Cerebellar cortex (tissue), 1 donor: ENCODE data around the gene IFIT3.
A peak's percentile ranks its signal among the peaks of the same experiment; 100 is the strongest.

ENCODE experiments used
- DNase-seq: peaks from one replicate; pipeline ENCODE4 v3.0.0-alpha.2; 2015; ENCODE audit warnings: low spot score

Gene IFIT3

DNA sequence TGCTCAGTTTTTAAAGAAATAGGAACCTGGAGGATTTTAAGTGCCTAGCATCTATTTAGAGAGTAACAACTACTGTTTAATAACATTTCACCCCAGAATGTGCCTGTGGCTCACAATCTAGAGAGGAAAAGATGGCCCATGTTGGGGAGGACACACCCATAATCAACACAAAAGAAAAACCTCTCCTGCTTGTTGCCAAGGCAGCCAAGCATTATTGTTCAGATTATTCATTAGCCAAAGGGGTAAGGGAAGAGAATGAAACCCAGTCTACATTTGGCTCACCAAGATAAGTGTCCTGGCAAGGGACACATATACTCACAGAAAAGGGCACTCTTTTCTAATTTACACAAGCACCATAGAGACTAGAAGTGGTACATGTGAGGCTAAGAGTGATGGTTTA lies 32.4 kb downstream of the IFIT3 start:
- no peak for DNase-seq

- no peak for DNase-seq
Observed at GRCh38 chr10:89362929-89363328, 35.1 kb downstream of the IFIT3 start.

- no peak for DNase-seq
Observed at GRCh38 chr10:89363729-89364442, 36.1 kb downstream of the IFIT3 start.

DNA sequence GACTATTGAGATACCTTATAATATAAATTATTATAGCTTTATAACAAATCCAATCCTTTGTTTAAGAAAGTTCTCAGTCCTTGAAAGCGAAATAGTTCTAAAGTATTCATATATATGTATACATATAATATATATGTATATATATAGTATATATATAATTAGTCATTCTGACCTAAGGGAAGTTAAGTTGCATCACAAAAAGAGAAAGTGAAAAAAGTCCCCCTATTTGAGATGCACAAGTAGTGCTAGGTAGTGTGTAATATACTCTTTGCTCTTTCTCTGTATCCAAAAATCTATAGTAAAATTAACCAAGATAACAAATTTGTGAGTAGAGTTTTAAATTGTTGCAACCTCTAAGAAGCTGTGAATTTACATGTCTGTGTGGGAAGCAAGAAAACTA lies 36.7 kb downstream of the IFIT3 start:
- DNase-seq = no peak

DNA sequence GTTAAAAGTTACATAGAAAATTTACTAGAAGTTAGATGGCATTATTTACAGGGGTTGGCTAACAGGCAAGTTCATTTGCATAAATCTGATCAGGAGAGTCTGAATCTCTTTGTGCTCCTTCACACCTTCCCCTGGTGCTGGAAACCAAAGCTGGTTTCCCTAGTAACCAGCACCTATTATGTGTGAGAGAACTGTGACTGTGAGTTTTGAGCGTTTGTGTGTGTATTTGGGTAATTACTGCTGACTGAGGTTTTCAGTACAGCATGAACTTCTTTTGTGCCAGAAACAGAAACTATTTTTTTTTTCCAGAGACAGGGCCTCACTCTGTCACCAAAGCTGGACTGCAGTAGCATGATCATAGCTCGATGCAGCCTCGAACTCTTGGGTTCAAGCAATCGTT lies 39.7 kb downstream of the IFIT3 start:
- DNase-seq = no peak

GRCh38 chr10:89368129-89368528 lies 40.3 kb downstream of the IFIT3 start:
- no peak for DNase-seq

GRCh38 chr10:89369156-89370105 lies 41.6 kb downstream of the IFIT3 start:
- DNase-seq = no peak

DNA sequence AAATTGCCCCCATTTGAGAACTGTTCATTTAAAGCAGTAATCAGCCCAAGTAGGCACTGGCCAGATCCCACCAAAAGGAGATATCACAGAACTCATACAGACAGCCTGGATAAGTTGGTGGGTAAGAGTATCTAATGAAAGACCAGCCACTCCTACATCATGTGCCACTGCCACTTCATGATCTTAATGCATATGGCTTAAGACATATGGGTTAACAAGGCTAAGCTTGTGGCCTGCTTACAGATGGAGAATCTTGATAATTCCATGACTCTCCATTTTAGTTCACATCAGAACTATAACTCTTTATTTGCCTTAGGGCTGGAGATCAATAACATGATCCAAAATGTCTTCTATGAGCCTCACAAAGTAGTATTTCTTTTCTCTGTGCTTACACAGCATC lies 43.3 kb downstream of the IFIT3 start:
- DNase-seq = no peak

DNA sequence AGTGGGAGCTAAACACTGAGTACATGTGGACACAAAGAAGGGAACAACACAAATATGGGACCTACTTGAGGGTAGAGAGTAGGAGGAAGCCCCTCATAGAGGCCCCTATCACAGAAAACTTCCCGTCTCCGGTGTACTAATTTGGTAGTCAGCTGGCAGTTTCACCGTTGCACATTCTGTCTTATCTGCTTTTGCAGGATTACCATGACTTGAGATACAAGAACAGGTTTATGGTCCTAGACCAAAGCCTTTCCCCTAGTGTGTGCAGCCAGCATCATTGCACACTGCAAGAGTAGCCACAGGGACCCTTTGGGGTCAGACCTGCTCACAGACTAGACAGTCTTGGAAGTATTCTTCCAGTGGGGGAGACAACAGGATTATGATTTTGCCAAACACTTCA lies 44.2 kb downstream of the IFIT3 start:
- DNase-seq = no peak

GRCh38 chr10:89373916-89374711 lies 46.3 kb downstream of the IFIT3 start:
- peak; percentile 94 for DNase-seq

DNA sequence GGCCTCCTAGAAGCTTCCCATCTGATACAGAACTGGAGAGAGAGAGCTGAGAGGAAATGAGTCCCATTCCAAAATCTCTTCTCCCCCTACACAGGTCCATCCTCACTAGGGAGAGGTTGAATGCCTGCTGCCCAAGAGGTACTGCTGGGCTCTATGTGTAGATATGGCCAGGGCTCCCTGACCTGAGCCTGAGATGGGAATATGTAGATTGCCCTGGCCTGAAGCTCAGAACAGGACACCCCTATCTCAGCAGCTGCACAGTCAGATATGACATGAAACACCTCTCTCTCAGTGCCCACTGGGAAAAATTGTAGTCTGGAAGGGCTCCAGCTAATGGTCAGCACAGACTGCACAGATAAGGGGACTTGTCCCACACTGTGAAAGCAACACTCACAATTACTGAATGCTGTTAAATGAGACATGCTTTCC lies 46.9 kb downstream of the IFIT3 start:
- DNase-seq = no peak

GRCh38 chr10:89377705-89378637 lies 50.2 kb downstream of the IFIT3 start, which contains the start of gene IFIT1B:
Gene IFIT1B (plus strand): TSS chr10:89378056. CDS start chr10:89378136, 80 bp downstream.
- DNase-seq = no peak

DNA sequence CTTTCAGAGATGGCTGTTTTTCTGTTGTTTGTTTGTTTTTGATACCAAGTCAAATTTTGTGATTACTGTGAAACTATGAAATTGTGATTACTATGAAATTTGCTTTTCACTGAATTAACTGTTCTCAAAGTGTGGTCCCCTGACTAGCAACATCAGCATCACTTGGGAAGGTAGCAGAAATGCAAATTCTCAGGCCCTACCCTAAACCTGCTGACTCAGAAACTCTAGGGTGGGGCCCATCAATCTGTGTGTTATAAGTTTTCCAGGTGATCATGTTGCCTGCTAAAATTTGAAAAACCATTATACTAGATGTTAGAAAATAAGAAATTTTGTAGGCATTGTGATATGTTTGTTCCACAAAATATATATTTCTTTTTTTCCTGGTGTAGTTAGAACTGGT lies 51.3 kb downstream of the IFIT3 start:
- DNase-seq = no peak

GRCh38 chr10:89382757-89383156 lies 55.0 kb downstream of the IFIT3 start:
- DNase-seq = no peak

DNA sequence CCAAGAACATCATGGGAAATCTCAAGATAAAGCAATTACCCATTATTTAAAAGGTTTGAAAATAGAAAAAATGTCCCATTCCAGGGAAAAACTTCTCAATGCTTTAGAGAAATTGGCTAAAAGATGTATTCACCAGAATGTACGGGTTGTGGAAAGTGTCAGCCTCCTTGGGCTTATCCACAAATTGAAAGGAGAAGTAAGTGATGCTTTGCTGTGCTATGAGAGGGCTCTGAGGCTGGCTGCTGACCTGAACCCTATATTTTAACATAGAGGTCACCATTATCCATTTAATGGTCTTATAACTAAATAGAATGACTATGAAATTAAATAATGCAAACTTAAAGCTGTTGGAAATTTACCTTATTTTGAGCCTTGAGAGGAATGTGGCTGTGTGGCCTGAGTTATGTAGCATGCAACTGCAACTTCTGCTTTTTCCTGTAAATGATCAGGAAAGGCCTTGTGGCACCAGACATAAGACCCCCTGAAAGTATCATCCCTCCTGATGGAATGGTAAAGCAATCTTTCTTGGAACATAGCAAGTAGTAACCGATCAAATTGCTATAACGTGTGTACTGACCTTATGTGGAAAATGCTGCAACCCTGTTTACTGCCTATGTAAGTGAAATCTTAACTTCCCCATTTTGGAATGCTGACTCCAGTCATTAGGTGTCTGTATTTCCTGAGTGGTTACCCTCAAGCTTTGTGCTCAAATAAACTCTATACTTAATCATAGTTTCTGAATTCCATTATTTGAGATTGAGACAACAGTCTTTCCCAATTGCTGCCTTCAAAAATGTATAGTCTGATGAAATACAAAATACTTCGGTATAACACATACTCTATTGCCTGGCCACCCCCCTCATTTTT lies 56.9 kb downstream of the IFIT3 start:
- DNase-seq = no peak

GRCh38 chr10:89388806-89389205 lies 61.0 kb downstream of the IFIT3 start:
- no peak for DNase-seq

DNA sequence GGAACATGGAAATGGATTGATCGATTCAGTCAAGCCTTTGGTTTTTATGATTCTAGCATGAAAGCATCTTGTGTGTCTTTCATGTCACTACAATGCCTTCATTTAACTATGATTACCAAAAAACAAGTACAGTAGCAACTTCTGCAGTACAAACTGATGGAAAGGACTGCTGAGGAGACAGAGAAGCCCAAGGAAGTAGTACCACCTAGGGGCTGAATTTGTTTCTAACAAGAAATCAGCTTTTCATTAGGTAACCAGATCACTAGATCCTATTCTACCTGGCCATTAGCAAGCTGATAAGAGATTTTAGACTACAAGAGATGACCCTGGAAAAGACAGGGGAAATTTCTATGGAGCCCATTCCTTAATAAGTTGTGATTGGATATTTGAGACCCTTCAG lies 61.5 kb downstream of the IFIT3 start:
- DNase-seq = peak; percentile 52
